HG03520 (cell line): Measurements from ENCODE around the gene ORC3.
A peak's percentile ranks its signal among the peaks of the same experiment; 100 is the strongest.
"Not testable (repeated sequence)": the region's sequence is repeated elsewhere in the genome, so short reads cannot be mapped to it uniquely, and the experiment has no call there.

Experiments
- ATAC-seq: cut with Tn5 transposase; IDR thresholded peaks from one replicate; pipeline ENCODE4 v1.9.1; 2021; ENCODE audit warnings: mild to moderate bottlenecking, moderate library complexity; ENCODE audit not compliant: unreplicated experiment

The ORC3 gene

DNA sequence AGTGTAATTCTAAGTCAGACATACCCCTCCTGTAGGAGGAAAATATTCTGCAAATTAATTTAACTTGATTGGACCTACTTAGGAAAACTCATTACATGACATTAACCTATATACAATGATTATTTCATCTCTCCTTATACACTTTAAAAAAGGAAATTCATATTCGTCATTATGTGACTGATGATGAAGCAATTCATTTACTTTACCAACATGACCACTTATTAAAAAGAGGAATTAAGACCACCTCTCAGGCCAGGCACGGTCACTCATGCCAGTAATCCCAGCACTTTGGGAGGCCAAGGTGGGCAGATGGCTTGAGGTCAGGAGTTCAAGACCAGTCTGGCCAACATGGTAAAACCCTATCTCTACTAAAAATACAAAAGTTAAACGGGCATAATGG is 100.5 kb downstream of the ORC3 start:
- ATAC-seq = no peak

DNA sequence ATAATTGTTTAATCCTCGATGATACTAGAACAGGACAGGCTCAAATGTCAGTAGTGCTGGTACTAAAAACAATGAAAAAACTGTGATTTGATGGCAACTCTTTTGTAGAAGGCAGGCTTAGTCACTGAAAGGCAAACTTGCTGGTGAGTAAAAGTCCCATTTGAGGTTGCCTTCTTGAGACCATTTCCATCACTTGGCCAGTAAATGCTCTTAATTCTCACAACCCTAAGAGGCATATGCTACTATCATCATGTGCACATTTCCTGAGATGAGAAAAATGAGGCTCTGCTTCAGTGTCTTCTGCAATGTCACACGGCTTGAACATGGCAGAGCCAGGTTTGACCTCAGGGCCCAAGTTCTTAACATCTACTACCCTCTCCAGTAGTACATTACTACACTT is 102.2 kb downstream of the ORC3 start:
- ATAC-seq = no peak

DNA sequence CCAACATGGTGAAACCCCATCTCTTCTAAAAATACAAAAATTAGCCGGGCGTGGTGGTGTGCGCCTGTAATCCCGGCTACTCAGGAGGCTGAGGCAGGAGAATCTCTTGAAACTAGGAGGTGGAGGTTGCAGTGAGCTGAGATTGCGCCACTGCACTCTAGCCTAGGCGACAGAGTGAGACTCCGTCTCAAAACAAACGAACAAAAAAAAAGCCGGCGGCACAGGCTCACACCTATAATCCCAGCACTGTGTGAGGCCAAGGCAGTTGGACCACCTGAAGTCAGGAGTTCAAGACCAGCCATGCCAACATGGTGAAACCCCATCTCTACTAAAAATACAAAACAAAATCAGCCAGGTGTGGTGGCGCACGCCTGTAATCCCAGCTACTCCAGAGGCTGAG is 106.9 kb downstream of the ORC3 start:
- ATAC-seq = not testable (repeated sequence)

- ATAC-seq = no peak
These were observed 107.9 kb downstream of the ORC3 start for GRCh38 chr6:87697581-87698546.

DNA sequence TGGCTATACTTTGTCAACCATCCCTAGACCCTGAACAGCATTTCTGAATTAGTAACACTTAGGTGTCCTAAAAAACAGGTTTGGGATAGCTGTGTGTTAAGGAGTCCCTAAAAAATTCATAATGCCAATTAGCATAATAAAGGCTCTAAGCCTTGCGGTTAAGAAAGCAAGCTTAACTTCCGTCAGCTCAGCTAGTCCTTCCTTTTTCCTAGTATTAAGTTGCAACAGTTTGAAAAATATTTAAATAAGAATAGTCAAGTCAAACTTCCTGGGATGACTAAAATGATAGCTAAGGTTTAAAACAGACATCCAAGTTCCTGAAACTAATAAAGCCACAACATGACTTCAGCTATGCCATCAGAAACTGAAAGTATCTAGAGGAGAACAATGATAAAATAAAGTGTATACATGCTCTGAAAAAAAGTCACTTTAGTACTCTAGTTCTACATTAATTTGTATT is 108.6 kb downstream of the ORC3 start:
- no peak for ATAC-seq

DNA sequence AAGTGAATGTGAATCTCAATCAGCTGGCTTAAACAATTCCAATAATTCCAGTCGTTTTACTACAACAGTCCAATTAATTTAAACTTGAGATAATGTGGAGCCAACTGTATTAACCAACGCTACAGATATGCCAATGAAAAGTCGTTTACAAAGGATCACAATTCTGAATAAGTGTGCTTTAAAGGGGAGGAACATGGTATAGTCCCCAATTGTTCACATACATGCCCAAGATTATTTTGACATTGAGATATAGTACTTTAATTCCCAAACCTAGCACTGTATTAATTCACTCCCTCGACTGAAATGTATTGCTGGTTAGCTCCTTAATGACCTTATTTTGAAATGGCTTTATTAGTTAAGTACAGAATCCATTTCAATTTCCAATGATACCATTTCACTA is 109.6 kb downstream of the ORC3 start:
- ATAC-seq = no peak

- ATAC-seq = no peak
These were observed 110.7 kb downstream of the ORC3 start for GRCh38 chr6:87700397-87701343.

DNA sequence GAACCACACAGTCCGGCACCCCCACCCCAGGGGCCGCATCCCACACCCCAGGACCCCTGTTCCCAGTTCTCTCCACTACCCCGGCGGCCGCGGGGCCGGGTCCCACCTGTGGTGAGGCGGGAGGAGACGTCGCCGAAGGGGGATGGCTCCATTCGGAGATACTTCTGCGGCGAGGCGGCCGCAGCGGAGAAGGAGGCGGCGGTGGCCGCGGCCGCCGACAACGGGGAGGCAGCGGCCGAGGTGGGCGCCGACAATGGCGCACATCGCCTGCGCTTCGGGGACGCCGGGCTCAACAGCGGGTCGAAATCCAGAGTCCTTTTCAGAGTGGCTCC is 111.4 kb downstream of the ORC3 start:
- peak; percentile 0 for ATAC-seq

DNA sequence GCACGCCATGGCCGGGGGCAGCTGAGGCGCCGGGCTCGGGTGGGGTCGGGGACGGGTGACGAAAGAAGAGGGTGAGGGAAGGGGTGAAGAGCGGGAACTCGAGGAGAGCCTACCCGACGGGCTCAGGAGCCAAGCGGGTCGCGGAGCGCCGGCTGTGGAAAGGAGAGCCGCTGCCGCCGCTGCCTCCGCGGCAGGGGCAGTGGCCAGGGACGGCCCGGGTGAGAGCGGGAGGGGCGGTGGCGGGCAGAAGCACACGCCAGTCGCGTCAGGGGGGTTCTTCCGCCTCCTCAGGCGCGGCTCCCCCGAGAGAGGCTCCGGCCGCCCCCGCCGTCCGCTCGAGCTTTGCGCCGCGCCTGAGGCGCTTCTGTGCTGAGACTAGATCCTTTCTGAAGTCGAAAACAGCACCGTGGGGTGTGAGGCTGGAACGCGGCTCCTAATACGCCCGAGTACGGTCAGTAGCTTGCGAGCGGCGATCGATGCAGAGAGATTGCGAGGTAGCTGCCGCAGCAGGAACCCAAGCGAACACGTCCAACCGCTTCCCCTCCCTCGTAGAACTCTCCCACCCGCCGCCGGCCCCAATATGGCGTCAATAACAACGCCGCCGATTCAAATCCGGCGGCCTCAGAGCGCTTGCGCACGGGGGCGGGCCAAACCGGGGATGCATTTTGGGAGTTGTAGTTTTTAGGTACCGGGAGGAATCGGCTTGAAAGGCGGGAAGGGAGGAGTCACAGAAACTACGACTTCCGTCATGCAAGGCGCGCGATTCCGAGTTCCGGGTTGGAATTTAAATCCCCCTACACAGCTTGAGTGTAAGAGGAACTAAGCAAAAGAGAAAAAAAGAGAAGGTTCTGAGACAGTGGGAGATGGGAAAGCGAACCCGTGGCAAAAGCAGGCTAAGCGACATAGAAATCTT is 112.0 kb downstream of the ORC3 start, which contains the start of gene AKIRIN2:
Gene AKIRIN2, minus strand, starts transcription at position 558 of the 913 bp plus-strand sequence. Its CDS starts 549 bp downstream, at position 9.
- ATAC-seq = peak; percentile 58

DNA sequence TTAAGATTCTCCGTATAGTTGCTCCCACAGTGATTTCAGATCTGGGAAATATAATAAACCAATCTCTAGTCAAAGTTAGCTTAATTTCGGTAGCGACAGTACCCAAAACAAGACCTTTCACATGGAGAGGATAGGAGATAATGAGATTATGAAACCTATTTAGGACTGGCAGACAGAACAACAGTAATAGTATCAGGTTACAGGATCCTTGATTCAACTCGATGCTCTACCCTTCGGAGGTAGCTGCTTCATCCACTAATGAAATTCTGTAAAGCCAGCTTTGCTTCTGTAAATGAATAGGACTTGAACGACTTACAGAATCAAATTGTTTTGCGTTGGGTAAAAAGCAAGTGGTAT is 112.6 kb downstream of the ORC3 start:
- peak; percentile 14 for ATAC-seq

GRCh38 chr6:87703039-87703438 is 113.1 kb downstream of the ORC3 start:
- not testable (repeated sequence) for ATAC-seq

DNA sequence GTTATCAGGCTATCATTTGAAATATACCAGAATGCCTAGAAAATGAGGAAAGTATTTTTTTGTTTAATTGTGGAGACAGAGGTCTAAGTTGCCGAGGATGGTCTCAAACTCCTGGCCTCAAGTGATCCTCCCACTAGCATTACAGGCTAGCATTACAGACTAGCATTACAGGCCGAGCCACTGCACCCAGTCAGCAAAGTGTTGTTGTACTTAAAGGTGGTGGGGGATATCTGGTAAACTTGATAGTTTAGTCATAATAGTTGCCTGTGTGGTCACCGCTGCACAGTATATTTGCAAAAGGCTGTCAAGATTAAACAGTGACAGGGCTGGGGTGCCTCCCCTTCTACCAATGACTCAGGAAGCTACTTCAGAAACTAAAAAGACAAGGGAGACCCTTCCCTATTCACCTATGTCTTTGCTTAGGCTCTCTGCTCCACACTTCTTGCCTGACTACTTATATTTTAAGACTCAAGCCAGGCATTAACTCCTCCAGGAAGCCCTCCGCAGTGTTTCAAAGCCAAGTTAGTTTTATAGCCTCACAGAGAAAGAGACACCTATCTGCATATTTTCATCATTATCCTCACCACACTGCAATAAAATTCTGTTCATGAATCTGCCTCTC is 115.2 kb downstream of the ORC3 start:
- ATAC-seq = peak; percentile 48

- no peak for ATAC-seq
These were observed 116.4 kb downstream of the ORC3 start for GRCh38 chr6:87706187-87706966.

DNA sequence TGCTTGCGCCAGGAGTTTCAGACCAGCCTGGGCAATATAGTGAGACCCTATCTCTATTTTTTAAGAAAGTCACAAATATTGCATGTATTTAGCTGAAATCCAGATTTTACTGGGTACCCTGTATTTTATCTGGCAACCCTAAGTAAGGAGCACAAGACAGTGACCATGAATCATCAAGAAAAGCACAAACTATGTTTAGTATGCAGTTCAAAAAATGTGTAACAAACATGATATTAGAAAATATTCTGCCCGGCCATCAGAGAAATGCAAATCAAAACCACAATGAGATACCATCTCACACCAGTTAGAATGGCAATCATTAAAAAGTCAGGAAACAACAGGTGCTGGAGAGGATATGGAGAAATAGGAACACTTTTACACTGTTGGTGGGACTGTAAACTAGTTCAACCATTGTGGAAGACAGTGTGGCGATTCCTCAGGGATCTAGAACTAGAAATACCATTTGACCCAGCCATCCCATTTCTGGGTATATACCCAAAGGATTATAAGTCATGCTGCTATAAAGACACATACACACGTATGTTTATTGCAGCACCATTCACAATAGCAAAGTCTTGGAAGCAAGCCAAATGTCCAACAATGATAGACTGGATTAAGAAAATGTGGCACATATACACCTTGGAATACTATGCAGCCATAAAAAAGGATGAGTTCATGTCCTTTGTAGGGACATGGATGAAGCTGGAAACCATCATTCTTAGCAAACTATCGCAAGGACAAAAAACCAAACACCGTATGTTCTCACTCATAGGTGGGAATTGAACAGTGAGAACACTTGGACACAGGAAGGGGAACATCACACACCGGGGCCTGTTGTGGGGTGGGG is 118.9 kb downstream of the ORC3 start:
- not testable (repeated sequence) for ATAC-seq

GRCh38 chr6:87710090-87710489 is 120.2 kb downstream of the ORC3 start:
- ATAC-seq = no peak

DNA sequence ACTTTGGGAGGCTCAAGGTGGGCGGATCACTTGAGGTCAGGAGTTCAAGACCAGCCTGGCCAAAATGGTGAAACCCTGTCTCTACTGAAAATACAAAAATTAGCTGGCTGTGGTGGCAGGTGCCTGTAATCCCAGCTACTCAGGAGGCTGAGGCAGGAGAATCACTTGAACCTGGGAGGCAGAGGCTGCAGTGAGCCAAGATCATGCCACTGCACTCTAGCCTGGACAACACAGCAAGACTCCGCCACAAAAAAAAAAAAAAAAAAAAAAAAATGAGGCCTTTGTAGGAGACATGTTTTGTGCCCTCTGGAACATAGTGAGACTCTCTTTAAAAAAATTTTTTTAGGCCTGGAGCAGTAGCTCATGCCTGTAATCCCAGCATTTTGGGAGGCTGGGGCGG is 122.8 kb downstream of the ORC3 start:
- ATAC-seq = not testable (repeated sequence)

GRCh38 chr6:87714093-87714842 is 124.3 kb downstream of the ORC3 start:
- ATAC-seq = no peak
